Panc1 (cell line): ENCODE data around the gene SCPEP1.

Experiments used
- CTCF ChIP-seq: fragments of 450-650 bp; IDR thresholded peaks from 2 replicates; pipeline ENCODE4 v1.5.1; 2017; ENCODE audit warnings: mild to moderate bottlenecking
- POLR2AphosphoS5 ChIP-seq: IDR thresholded peaks from 2 replicates; pipeline ENCODE4 v1.6.1; 2012; ENCODE audit warnings: mild to moderate bottlenecking, low read depth, low read length, moderate library complexity
- REST ChIP-seq, 2 experiments: IDR thresholded peaks; 2 replicates each; pipeline ENCODE4 v1.6.1; 2011 to 2012; ENCODE audit warnings: low read depth in 2 of 2, control low read depth in 1 of 2, low read length in 1 of 2, mild to moderate bottlenecking in 1 of 2, moderate library complexity in 1 of 2; ENCODE audit not compliant: insufficient read depth in 1 of 2

- TF ChIP-seq POLR2AphosphoS5 (no peak), CTCF (no peak), REST (IDR thresholded peaks at IDR 0.05; ENCODE audit: insufficient read depth in 1 of 2, low read depth in 2 of 2, low read length in 1 of 2) (no peak)
Measured at GRCh38 chr17:56966338-56966737, 11.6 kb upstream of the SCPEP1 start.
